Retinal pigment epithelial cell (primary cell): ENCODE results near the gene UBE2D2.
"Not testable (repeated sequence)": the region's sequence is repeated elsewhere in the genome, so short reads cannot be mapped to it uniquely, and the experiment has no call there.

Experiments
- DNase-seq: peaks from one replicate; pipeline ENCODE4 v3.0.0-alpha.2; 2010; ENCODE audit warnings: low read depth
- H3K4me3 ChIP-seq: 2 replicates; pipeline ENCODE4 v1.5.1; 2011; ENCODE audit warnings: mild to moderate bottlenecking, low read length, control low read depth, moderate library complexity
- TF ChIP-seq, protein P1 (sequence below): conservative IDR thresholded peaks from 2 replicates; pipeline ENCODE4 v1.5.1; 2011; ENCODE audit warnings: low read depth, low read length, control low read depth, inconsistent platforms

Gene UBE2D2

DNA sequence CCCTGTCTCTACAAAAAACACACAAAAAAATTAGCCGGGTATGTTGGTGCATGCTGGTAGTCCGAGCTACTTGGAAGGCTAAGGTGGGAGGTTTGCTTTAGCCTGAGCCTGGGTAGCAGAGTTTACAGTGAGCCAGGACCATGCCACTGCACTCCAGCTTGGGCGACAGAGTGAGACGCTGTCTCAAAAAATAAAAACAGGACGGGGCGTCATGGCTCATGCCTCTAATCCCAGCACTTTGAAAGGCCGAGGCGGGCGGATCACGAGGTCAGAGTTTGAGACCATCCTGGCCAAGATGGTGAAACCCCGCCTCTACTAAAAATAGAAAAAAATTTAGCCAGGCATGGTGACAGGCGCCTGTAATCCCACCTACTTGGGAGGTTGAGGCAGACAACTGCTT, 40.3 kb downstream of the UBE2D2 start:
- TF ChIP-seq, protein P1, sequence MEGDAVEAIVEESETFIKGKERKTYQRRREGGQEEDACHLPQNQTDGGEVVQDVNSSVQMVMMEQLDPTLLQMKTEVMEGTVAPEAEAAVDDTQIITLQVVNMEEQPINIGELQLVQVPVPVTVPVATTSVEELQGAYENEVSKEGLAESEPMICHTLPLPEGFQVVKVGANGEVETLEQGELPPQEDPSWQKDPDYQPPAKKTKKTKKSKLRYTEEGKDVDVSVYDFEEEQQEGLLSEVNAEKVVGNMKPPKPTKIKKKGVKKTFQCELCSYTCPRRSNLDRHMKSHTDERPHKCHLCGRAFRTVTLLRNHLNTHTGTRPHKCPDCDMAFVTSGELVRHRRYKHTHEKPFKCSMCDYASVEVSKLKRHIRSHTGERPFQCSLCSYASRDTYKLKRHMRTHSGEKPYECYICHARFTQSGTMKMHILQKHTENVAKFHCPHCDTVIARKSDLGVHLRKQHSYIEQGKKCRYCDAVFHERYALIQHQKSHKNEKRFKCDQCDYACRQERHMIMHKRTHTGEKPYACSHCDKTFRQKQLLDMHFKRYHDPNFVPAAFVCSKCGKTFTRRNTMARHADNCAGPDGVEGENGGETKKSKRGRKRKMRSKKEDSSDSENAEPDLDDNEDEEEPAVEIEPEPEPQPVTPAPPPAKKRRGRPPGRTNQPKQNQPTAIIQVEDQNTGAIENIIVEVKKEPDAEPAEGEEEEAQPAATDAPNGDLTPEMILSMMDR, result no peak
- no peak for DNase-seq
- no peak overlapping the region for H3K4me3 ChIP-seq

DNA sequence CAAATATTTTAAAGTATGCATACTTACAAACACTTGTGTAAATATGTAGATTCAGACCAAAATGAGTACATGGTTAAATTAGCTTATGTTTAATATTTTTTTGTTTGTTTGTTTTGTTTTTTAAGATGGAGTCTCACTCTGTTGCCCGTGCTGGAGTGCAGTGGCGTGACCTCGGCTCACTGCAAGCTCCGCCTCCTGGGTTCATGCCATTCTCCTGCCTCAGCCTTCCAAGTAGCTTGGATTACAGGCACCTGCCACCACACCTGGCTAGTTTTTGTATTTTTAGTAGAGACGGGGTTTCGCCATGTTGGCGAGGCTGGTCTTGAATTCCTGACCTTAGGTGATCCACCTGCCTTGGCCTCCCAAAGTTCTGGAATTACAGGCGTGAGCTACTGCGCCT, 40.8 kb downstream of the UBE2D2 start:
- DNase-seq, H3K4me3 ChIP-seq: not testable (repeated sequence)

DNA sequence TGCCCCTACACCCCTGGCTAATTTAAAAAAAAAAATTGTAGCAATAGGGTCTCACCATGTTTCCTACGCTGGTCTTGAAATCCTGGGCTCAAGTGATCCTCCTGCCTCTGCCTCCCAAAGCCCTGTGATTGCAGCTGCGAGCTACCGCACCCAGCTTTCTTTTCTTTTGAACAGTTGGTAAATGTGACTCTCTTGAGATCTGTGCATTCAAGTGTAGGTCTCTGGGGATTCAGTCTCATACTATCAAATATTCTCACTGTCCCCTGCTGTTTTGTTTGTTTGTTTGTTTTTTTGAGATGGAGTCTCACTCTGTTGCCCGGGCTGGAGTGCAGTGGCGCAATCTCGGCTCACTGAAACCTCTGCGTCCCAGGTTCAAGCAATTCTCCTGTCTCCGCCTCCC, 44.7 kb downstream of the UBE2D2 start:
- no peak for DNase-seq
- H3K4me3 ChIP-seq, result no peak overlapping the region
- TF ChIP-seq, protein P1, result no peak

DNA sequence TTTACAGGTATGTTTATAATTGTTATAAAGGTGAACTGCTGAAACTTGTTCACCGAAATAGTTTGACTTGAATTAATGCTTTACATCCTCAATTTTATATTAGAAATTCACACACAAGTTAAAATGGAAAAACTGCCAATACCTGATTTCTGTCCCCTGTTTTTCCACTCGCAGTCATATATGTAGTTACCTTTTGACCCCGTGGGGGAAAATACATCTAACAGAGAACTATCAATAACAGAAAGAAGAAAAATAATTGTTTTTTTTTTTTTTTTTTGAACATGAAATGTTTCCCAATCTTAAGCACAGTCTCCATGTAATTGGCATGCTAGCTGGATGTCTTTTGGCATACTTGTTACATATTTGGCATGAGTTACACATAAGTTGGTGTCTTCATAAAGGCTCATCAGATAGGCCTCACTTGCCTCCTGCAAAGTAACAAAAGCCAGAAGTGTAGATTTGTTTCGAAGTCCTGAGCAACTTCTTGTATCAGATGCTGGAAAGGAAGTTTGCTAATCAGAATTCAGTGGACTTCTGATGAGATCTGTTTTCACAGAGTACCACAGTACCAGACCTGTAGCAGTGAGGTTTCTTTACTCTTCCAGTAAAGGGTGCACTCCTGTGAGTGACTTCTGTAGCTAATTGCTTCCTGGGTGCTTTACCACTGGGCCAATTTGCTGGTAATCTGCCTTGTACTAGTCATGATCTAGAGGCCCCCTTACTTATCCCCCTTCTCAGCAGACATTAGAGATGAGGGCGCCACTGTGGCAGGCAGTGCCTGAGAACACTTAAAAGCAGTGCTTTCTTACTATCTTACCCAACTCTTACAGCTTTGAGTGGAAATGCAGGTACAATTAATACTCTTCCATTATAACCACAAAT, 50.8 kb downstream of the UBE2D2 start:
- no peak overlapping the region for H3K4me3 ChIP-seq
- TF ChIP-seq, protein P1, result no peak
- DNase-seq, result no peak

DNA sequence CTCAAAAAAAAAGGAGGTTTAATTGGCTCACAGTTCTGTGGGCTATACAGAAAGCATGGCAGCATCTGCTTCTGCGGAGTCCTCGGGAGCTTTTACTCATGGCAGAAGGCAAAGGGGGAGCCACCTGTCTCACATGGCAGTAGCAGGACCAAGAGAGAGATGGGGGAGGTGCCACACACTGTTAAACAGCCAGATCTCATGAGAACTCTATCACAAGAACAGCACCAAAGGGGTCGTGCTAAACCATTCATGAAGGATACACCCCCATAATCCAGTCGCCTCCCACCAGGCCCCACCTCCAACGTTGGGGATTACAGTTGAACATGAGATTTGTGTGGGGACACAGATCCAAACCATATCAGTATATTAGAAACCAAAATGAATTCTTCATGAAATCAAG, 58.7 kb downstream of the UBE2D2 start:
- H3K4me3 ChIP-seq, result no peak overlapping the region
- TF ChIP-seq, protein P1, result no peak

DNA sequence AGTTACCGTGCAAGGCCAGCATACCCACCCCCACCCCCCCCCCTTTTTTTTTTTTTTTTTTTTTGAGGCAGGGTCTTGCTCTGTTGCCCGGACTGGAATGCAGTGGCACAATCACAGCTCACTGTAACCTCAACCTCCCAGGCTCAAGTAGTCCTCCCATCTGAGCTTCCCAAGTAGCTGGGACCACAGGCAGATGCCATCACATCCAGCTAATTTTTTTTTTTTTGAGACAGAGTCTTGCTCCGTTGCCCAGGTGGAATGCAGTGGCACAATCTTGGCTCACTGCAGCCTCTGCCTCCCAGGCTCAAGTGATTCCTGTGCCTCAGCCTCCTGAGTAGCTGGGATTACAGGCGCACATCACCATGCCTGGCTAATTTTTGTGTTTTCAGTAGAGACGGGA, 64.3 kb downstream of the UBE2D2 start:
- H3K4me3 ChIP-seq, DNase-seq: not testable (repeated sequence)

More for the DNA sequence above, 58.7 kb downstream of the UBE2D2 start:
- no peak for DNase-seq

DNA sequence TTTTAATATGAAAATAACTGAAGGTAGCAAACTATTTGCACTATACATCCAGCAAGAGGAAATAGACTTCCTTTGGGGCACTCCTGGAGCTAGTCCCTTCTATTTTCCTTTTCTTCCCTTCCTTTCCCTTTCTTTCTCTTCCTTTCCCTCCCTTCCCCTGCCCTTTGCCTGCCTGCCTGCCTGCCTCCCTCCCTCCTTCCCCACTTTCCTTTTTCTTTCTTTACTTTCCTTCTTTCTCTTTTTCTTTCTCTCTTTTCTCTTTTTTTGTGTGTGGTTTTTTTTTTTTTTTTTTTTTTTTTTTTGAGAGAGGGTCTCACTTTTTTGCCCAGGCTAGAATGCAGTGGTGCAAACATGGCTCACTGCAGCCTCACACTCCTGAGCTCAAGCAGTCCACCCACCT, 69.7 kb downstream of the UBE2D2 start:
- DNase-seq, result no peak
- TF ChIP-seq, protein P1, result no peak

DNA sequence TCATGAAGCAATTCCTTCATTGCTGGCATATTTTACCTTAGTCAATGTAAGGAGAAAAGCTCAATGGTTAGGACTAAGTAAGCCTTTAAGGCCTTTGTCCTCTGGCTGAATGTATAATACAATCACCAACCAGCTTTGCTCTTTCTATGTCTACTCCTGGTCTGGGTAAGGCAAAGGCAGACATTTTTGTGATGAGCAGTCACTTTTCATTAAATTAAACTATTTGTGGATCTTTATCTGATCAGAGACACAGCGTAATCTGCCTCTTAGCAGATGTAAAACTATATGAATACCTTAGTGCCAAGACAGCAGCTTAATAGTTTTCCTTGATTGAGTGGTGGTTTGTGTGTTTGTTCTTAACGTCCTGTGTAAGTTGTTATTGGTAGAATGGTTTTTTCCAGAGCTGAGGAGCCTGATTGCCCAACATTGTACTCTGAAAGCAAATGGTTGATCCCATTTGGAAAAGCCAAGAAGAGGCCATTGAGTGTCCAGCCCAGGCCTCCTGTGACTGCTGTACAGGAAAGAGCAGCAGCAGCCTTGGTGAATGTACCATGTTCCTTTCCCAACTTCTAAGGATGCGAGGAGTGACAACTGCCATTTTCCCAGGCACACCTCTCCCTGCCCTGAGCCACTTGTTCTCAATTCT, 70.5 kb downstream of the UBE2D2 start:
- TF ChIP-seq, protein P1, result no peak
- DNase-seq, result no peak
- no peak overlapping the region for H3K4me3 ChIP-seq

More for the DNA sequence above, 69.7 kb downstream of the UBE2D2 start:
- no peak overlapping the region for H3K4me3 ChIP-seq
